ENCODE data around the gene KPNA5. TPM values are rescaled to one million over a fixed set of nuclear protein-coding genes. Genes with fewer than 3 reads are reported as not detected.
"Not testable (repeated sequence)": the region's sequence is repeated elsewhere in the genome, so short reads cannot be mapped to it uniquely, and the experiment has no call there.

KPNA5 gene
- polyA plus RNA-seq, 3 donors = 16.1 to 20.6 (median 19.1) TPM

- not testable (repeated sequence) for DNase-seq (ENCODE audit: extremely low read depth in 1 of 11, low read depth in 9 of 11, low spot score in 4 of 11)
These were observed 5.6 kb downstream of the KPNA5 start for GRCh38 chr6:116686475-116687101.

DNA sequence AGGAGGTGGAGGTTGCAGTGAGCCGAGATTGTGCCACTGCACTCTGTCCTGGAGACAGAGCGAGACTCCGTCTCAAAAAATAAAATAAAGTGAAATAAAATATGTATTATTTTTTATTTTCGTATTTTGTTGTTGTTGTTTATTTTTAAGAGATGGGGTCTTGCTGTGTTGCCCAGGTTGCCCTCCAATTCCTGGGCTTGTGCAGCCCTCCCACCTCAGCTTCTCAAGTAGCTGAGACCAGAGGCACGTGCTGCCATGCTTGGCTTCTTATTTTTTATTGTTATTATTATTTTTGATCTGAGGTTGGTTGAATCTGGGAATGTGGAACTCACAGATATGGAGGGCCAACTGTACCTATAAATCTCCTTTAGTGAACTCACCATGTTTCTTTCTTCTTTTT lies 10.1 kb downstream of the KPNA5 start:
- DNase-seq (ENCODE audit: extremely low read depth in 1 of 11, low read depth in 9 of 11, low spot score in 4 of 11) = no peak

- DNase-seq (ENCODE audit: extremely low read depth in 1 of 11, low read depth in 9 of 11, low spot score in 4 of 11) = not testable (repeated sequence)
These were observed 11.9 kb downstream of the KPNA5 start for GRCh38 chr6:116692873-116693272.

GRCh38 chr6:116693275-116693674 lies 12.3 kb downstream of the KPNA5 start:
- DNase-seq (ENCODE audit: extremely low read depth in 1 of 11, low read depth in 9 of 11, low spot score in 4 of 11) = not testable (repeated sequence)

DNA sequence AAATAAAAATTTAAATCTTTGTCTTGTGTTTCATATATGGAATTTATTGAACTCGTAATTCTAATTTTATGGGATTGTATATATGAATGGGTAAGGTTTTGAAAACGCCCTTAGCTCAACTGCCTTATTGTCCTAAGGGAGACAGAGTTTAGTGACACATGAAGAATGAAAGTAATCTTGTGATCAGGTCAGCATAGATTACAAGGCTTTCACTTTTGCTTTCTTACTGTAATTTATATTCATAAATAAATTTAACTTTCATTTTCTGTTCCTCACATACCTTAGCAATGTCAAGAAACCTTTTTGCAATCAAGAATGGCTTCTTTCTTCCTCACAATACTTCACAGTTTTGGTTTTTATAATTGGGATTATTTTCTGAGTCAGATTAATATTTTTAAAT lies 14.4 kb downstream of the KPNA5 start:
- DNase-seq (ENCODE audit: extremely low read depth in 1 of 11, low read depth in 9 of 11, low spot score in 4 of 11) = no peak

DNA sequence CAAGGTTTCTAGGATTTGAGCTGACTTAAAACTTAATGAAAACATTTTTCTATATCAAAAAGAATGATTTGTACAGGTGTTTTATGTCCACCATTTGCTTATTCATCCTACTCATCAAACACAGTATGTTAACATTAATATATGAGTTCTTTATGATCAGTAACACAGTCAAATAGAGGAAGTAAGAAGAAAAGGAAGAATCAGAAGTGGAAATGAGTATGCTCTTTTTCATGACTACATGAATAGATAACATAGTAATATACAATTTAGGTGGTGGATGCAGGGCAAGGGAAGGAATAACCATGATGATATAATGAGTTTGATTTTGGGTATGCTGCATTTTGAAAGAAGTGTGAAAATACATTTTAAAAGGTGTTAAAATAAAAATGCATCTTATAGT lies 16.5 kb downstream of the KPNA5 start:
- no peak for DNase-seq (ENCODE audit: extremely low read depth in 1 of 11, low read depth in 9 of 11, low spot score in 4 of 11)

DNA sequence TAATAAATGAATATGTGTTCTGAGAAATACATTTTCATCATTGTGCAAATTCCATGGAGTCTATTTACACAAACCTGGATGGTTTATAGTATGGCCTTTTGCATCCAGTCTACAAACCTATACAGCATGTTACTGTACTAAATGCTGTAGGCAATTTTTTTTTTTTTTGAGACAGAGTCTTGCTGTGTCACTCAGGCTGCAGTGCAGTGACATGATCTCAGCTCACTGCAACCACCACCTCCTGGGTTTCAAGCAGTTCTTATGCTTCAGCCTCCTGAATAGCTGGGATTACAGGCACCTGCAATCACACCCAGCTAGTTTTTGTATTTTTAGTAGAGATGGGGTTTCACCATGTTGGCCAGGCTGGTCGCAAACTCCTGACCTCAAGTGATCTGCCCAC lies 22.9 kb downstream of the KPNA5 start:
- DNase-seq (ENCODE audit: extremely low read depth in 1 of 11, low read depth in 9 of 11, low spot score in 4 of 11) = not testable (repeated sequence)

- DNase-seq (ENCODE audit: extremely low read depth in 1 of 11, low read depth in 9 of 11, low spot score in 4 of 11) = no peak
These were observed 24.9 kb downstream of the KPNA5 start for GRCh38 chr6:116705917-116706316.

DNA sequence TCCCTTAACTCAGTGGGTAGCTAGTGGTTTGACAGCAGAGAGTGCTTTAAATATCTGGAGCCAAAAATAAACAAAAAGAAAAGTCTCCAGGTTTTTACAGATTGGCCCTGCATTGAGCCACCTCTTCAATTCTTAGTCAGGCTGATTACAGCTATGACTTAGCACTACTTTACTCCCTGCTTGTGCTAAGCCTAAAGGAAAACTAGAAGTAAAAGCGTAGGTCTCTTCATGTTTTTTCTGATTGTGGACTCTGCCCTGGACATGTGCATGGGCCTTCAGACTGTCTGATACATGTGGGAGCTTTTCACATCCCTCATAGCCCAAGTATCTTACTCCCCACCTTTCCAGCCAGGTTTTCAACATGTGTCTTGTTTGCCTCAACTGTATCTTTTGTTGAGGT lies 33.3 kb downstream of the KPNA5 start:
- no peak for DNase-seq (ENCODE audit: extremely low read depth in 1 of 11, low read depth in 9 of 11, low spot score in 4 of 11)

DNA sequence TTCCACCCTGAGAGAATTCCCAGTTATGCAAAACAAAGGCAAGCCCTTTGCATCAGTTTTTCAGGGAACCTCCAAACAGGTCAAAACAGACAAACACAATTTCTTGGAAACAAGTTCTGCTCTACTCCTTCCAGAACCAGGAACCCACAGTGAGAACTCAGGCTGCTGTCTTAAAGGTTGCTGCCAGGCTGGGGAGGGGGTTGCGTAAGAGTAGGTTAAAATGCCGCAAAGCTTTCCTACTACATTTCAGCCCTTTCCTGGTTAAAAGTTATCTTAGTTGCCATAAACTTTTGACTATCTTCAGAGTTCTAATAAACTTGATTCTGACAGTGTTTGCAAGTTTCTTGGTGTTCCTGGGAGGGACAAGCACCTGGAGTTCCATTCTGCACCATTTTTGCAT lies 33.8 kb downstream of the KPNA5 start:
- no peak for DNase-seq (ENCODE audit: extremely low read depth in 1 of 11, low read depth in 9 of 11, low spot score in 4 of 11)

DNA sequence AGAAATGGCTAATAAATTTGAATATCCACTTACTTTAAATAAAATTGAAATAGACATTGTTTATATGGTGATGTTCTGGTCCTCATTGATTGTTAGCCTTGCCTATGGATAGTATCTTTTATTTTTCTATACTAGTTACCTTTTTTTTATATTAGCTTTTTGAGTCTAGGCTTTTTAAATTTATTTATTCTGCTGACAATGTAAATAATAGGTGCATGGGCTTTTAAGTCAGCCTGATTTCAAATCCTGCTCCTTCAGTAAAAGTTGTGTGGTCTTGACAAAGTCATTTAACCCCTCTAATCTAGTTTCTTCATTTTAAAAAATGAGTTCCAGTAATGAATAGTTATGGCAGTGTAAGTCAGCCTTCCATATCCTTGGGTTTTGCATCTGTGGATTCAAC lies 45.9 kb downstream of the KPNA5 start:
- DNase-seq (ENCODE audit: extremely low read depth in 1 of 11, low read depth in 9 of 11, low spot score in 4 of 11) = no peak

DNA sequence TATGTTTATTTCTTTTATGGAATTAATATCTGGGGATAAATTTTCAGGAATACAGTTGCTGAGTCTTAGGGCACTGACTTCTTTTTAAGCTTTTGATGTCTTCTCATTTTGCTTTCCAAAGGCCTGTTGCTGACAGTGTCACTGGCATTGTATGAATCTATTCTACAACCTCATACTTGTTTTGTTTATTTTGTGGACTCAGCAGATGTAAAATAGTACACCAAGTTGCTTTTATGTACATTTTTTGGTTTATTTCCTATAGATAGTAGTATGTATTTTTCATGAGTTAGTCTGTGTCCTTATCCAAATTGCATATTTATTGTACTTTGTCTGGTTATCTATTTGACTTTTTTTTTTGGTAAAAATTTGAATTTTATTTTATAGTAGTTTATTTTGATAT lies 49.5 kb downstream of the KPNA5 start:
- DNase-seq (ENCODE audit: extremely low read depth in 1 of 11, low read depth in 9 of 11, low spot score in 4 of 11) = no peak

DNA sequence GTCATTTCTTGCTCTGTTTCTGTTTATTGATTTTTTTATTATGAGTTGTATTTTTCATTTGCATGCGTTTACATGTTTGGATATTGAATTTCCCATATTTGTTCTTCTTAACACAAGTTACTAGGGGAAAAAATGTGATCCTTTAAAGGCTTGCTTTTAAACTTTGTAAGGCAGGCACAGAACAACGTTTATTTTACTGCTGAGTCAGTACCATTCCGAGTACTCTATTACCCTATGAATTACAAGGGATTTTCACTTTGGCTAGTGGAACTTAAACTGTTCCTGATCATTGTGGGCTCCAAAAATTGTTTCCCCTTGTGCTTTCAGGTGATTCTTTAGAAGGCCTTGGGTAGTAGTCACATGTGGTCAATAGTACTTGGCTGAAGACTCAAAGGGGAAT lies 56.0 kb downstream of the KPNA5 start:
- no peak for DNase-seq (ENCODE audit: extremely low read depth in 1 of 11, low read depth in 9 of 11, low spot score in 4 of 11)

DNA sequence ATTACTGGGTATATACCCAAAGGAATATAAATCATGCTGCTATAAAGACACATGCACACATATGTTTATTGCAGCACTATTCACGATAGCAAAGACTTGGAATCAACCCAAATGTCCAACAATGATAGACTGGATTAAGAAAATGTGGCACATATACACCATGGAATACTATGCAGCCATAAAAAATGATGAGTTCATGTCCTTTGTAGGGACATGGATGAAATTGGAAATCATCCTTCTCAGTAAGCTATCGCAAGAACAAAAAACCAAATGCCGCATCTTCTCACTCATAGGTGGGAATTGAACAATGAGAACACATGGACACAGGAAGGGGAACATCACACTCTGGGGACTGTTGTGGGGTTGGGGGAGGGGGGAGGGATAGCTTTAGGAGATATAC lies 59.5 kb downstream of the KPNA5 start:
- not testable (repeated sequence) for DNase-seq (ENCODE audit: extremely low read depth in 1 of 11, low read depth in 9 of 11, low spot score in 4 of 11)

GRCh38 chr6:116741571-116741970 lies 60.6 kb downstream of the KPNA5 start:
- DNase-seq (ENCODE audit: extremely low read depth in 1 of 11, low read depth in 9 of 11, low spot score in 4 of 11) = no peak

GRCh38 chr6:116745176-116745575 lies 64.2 kb downstream of the KPNA5 start:
- no peak for DNase-seq (ENCODE audit: extremely low read depth in 1 of 11, low read depth in 9 of 11, low spot score in 4 of 11)

- no peak for DNase-seq (ENCODE audit: extremely low read depth in 1 of 11, low read depth in 9 of 11, low spot score in 4 of 11)
These were observed 80.8 kb downstream of the KPNA5 start for GRCh38 chr6:116761779-116762178.

- no peak for DNase-seq (ENCODE audit: extremely low read depth in 1 of 11, low read depth in 9 of 11, low spot score in 4 of 11)
These were observed 81.2 kb downstream of the KPNA5 start for GRCh38 chr6:116762235-116762634.

- no peak for DNase-seq (ENCODE audit: extremely low read depth in 1 of 11, low read depth in 9 of 11, low spot score in 4 of 11)
These were observed 82.0 kb downstream of the KPNA5 start for GRCh38 chr6:116763048-116763447.

- DNase-seq (ENCODE audit: extremely low read depth in 1 of 11, low read depth in 9 of 11, low spot score in 4 of 11) = no peak
These were observed 83.1 kb downstream of the KPNA5 start for GRCh38 chr6:116763906-116764628.

- no peak for DNase-seq (ENCODE audit: extremely low read depth in 1 of 11, low read depth in 9 of 11, low spot score in 4 of 11)
These were observed 83.6 kb downstream of the KPNA5 start for GRCh38 chr6:116764629-116764960.
